HG02763 (cell line): ENCODE measurements around the gene ASMTL.

ENCODE experiments used
- ATAC-seq: cut with Tn5 transposase; IDR thresholded peaks from one replicate; pipeline ENCODE4 v1.9.1; 2021; ENCODE audit warnings: mild to moderate bottlenecking, moderate library complexity; ENCODE audit not compliant: unreplicated experiment

ASMTL gene

DNA sequence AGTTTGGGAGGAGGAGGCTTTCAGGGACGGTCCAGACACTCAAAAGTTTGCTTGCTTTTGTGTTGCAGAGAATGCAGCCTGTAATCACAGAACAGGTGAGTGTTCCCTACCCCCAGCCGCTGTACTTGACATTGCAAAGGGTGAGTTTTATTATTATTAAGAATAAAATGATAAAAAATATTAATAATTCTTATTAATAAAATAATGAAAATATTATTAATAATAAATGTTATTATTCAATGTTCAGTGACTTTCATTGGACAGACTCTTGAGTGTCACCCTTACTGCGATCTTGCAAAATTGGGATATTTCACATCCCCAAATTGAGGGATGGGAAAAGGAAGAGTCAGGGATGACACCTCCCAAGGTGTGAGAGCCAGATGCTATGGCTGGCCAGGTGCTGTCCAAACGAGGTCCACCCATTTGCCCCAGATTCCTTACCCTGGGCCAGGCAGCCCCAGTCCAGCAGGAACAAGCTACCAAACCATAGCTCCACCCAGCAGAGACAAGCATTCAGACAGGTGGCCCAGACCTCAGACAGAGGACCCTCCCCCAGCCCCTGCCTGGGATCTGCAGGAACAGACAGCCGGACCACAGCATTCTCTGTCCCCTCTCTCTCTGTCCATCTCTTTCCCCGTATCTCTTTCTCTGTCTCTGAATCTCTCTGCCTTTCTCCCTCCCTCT lies 93.8 kb downstream of the ASMTL start:
- ATAC-seq = no peak

- no peak for ATAC-seq
Observed at GRCh38 chrX:1357993-1358392, 94.7 kb downstream of the ASMTL start.

DNA sequence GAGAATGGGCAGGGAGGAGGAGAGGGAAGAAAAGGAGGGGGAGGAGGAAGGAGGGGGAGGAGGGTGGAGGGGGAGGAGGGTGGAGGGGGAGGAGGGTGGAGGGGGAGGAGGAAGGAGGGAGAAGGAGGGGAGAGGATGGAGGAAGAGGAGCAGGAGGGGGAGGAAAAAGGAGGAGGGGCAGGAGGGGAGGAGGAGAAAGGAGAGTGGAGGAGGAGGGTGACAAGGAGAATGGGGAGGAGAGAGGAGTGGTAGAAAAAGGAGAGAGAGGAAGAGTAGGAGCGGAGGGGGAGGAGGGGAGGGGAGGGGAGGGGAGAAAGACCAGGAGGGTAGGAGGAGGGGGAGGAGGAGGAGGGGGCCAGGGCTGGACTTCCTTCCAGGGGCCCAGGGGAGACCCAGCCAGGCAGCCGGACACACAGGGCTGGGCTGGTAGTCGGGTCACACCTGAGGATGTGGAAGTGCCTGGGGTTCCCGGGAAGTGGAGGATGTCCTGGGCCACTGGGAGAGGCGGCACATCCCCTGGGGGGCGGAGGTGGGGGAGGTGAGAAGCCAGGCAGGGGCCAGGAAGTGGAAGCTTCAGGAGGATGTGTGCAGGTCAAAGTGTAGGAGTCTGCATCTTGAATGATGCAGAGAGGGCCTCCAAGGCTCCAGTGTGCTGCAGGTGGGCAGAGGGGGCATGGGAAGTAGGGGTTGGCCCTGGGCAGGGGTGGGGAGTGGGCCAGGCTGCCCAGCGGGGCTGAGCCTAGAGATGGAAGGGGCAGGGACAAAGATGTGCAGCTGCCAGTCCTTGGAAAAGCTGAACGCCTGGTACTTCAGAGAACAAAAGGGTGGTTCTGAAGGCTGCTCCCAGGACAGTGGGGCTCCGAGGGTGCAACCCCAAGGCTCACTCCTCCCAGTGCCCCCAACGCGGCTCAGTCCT lies 97.3 kb downstream of the ASMTL start:
- no peak for ATAC-seq

DNA sequence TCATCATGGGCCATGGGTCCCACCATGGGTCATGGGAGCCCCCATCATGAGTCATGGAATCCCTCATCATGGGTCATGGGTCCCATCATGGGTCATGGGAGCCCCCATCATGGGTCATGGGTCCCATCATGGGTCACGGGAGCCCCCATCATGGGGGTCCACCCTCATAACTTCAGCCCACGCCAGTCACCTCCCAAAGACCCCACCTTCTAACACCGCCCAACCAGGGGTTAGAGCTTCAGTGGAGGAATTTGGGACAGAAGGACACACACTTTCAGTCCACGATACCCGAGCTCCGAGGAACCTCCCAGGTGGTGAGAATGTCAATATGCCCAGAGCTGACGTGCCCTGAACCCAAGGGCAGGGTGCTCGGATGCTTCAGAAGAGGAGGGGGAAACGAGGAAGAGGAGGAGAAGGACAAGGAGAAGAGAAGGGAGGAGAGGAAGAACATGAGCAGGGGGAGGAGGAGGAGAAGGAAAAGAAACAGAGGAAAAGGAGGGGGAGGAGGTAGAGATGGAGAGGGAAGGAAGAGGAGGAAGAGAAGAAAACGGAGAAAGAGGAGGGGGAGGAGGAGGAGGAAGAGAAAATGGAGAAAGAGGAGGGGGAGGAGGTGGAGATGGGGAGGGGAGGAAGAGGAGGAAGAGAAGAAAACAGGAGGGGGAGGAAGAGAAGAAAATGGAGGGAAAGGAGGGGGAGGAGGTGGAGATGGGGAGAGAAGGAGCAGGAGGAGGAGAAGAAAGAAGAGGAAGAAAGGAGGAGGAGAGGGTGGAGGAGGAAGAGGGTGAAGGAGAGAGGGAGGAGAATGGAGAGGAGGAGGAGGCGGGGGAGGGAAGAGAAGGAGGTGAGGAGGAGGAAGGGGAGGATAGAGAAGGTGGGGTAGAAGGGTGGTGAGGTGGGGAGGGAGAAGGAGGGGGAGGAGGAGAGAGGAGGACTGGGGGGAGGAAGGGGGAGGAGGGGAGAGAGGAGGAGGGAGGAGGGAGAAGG lies 98.4 kb downstream of the ASMTL start:
- no peak for ATAC-seq
